Measurements from ENCODE around the gene MAP3K5.
"Not testable (repeated sequence)": the region's sequence is repeated elsewhere in the genome, so short reads cannot be mapped to it uniquely, and the experiment has no call there.

The MAP3K5 gene, protein sequence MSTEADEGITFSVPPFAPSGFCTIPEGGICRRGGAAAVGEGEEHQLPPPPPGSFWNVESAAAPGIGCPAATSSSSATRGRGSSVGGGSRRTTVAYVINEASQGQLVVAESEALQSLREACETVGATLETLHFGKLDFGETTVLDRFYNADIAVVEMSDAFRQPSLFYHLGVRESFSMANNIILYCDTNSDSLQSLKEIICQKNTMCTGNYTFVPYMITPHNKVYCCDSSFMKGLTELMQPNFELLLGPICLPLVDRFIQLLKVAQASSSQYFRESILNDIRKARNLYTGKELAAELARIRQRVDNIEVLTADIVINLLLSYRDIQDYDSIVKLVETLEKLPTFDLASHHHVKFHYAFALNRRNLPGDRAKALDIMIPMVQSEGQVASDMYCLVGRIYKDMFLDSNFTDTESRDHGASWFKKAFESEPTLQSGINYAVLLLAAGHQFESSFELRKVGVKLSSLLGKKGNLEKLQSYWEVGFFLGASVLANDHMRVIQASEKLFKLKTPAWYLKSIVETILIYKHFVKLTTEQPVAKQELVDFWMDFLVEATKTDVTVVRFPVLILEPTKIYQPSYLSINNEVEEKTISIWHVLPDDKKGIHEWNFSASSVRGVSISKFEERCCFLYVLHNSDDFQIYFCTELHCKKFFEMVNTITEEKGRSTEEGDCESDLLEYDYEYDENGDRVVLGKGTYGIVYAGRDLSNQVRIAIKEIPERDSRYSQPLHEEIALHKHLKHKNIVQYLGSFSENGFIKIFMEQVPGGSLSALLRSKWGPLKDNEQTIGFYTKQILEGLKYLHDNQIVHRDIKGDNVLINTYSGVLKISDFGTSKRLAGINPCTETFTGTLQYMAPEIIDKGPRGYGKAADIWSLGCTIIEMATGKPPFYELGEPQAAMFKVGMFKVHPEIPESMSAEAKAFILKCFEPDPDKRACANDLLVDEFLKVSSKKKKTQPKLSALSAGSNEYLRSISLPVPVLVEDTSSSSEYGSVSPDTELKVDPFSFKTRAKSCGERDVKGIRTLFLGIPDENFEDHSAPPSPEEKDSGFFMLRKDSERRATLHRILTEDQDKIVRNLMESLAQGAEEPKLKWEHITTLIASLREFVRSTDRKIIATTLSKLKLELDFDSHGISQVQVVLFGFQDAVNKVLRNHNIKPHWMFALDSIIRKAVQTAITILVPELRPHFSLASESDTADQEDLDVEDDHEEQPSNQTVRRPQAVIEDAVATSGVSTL (N-terminal part only)

DNA sequence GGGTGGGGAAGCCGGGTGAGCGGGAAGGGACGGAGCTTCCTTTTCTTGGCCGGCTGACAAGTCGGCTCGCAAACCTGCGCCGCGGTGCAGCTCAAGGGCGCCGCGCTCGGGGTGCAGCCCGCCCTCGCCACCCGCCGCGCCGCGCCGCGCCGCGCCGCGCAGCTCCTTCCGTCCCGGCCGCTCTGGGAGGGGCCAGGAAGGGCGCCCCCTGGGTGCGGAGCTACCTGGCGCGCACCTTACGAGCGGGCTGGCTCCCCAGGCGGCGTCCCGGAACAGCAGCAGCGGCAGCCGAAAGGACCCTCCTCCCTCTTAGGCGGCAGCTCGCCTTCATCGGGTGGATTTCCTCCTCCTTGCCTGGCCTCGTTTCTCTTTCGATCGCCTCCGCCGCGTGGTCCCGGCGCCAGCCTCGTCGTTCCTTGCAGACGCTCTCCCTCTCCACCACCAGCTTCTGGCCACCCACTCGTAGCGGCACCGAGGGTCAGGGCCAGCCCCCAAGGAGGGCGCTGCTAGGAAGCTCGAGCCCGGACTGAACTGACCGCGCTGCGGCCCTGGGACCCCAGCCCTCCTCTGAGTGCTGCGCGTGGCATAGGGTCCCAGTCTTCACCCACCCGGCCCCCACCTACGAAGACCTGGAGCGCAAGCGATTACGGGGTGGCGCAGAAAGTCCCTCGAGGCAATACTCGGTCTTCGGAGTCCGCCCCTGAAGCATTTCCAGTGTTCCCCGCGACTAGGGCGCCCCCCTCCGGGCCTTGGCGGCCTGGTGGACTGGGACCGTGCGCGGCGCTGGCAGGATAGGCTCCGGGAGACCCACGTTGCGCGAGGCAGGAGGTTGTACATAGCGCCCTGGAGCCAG, at the start of gene MAP3K5:
Gene MAP3K5 (minus strand): TSS at position 68 of the 853 bp plus-strand sequence. CDS start 320 bp downstream, outside the sequence.
- peak; percentile 97 for DNase-seq

DNA sequence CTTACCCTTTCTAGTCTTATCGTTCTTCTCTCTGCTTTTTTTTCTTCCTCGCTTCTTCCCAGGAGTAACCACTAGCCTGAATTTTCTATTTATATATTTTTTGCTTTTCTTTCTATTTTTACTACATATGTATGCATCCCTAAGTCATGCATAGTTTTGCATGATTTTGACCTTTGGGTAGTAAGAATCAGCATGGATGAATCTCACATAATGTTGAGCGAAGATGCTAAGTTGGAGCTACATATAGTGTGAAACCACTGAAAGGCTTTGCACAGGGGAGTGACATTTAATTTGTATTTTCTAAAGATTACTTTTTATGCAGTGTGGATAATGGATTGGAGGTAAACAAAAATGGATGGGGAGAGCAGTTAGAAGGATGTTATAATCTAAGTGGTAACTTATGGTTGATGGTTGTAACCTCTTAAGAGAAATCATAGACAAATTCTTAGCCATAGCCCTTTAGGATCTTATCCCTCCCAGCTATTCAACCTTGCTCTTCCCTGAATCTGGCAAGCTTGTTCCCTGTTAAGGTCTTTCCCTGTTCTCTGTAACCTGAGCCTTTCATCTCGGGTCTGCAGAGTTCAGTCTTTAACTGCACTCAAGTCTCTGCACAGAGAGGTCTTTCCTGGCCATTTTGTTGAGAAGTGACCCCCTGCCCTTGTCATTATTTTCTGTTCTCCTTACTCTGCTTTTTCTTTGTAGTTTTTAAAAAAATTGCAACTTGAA, 48.2 kb upstream of the MAP3K5 start:
- no peak for DNase-seq

DNA sequence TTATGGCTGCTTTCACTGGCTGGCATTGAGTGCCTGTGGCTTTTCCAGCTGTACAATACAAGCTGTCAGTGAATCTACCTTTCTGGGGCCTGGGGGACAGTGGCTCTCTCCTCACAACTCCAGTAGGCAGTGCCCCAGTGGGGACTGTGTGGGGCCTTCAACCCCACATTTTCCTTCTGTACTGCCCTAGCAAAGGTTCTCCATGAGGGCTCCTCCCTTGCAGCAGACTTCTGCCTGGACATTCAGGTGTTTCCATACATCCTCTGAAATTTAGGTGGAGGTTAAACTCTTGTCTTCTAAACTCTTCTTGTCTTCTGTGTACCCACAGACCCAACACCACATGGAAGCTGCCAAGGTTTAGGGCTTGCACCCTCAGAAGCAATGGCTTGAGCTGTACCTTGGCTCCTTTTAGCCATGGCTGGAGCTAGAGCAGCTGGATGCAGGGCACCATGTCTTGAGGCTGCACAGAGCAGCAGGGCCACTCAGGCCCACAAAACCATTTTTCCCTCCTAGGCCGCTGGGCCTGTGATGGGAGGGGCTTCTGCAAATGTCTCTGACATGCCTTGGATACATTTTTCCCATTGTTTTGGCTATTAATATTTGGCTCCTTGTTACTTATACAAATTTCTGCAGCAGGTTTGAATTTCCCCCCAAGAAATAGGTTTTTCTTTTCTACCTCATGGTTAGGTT, 39.7 kb upstream of the MAP3K5 start:
- peak; percentile 14 for DNase-seq

DNA sequence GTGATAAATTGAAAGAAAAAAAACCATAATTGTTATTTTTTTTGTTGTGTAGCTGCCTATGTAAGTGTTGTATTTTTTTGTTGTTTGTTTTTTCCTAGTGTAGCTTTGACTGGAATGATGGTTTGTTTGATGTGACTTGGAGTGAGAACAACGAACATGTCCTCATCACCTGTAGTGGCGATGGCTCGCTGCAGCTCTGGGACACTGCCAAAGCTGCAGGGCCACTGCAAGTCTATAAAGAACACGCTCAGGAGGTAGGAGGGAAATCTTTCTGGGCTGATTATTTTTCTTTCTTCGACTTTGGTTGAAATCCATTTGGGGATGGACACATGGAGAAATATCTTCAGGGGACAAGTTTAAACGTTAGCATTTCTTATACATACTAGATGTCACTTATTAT, 33.9 kb upstream of the MAP3K5 start:
- DNase-seq, result no peak

DNA sequence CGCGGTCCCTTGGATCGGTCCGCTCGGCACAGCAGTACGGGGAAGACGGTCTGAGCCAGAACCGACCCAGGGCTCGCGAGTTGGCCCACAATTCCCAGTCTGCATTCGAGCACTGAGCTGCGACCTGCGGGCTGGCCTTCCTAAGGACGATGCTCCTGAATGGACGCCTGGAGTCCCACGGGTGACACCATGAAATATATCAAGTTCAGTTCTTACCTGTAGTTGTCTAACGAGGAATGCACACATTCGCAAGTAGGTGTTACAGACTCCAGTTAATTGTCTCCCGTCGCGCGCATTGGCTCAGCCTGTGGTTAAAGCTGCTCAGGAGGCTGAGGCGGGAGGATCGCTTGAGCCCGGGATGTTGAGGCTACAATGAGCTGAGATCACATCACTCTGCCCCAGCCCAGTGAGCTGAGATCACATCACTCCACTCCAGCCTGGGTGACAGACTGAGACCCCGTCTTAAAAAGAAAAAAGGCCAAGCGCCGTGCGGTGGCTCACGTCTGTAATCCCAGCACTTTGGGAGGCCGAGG, 30.9 kb upstream of the MAP3K5 start:
- DNase-seq, result no peak

DNA sequence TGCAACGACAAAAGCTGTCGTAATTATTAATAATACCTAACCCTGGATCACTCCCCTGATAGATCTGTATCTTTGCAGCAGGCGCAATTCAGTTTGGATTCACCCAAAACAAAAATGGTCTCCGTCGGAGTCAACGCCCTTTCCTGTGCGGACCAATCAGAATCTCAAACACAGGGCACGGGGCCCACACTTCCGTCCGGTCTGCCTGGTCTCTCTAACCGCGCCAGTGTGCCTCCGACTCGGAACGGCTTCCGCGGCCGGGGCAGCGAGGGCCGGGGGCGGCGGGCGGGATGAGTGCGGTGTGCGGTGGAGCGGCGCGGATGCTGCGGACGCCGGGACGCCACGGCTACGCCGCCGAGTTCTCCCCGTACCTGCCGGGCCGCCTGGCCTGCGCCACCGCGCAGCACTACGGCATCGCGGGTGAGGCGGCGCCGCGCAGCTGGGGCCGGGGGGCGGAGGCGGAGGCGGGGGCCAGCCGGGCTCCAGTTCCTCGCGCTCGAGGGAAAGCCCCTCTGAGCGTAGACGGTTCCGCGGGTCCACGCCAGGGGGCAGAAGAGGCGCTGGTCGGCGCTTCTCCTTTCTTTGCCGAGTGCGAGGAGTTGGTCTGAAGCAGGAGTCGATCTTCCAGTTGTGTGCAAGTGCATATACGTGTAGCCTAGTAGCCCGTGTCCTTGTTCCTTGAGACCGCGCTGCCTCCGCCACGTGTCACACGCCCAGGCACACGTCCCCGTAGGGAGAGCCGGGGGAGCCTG, 30.3 kb upstream of the MAP3K5 start, which contains the start of gene PEX7:
Gene PEX7 (plus strand): TSS at position 217 of the 752 bp plus-strand sequence. CDS start 74 bp downstream, at position 291.
- DNase-seq, result peak; percentile 98

DNA sequence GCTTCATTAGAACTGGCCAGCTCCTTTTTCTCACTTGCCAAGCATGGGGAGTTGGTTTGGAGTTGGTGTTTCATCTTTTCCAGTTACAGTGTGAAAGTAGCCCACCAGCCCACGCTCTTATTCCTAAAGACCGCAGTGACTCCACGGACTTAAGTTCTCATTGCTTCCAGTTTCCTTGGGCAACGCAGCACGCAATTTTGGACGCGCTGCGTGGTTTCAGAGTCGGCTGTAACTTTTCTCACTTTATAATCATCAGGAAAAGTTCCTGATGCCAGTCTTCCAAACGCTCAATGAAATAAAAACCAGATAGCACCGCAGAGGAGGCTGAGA, 29.7 kb upstream of the MAP3K5 start:
- DNase-seq, result no peak

DNA sequence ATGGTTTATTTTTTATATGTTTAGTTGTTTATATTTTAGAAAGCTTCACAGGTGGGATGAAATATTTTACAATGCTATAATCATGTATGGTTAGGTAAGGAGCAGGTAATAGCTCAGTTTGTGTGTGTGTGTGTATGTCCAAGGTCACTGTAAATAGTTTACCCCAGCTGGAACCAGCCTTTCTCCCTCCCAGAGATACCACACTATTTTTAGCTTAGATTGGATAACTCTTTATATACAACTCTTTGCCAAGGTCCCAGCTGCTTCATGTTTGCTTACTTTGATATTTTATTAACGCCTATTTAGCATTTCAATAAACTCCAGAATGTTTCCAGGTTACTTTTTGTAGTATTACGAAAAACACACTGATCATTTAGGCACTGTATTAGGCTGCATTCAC, 28.3 kb upstream of the MAP3K5 start:
- DNase-seq, result no peak

DNA sequence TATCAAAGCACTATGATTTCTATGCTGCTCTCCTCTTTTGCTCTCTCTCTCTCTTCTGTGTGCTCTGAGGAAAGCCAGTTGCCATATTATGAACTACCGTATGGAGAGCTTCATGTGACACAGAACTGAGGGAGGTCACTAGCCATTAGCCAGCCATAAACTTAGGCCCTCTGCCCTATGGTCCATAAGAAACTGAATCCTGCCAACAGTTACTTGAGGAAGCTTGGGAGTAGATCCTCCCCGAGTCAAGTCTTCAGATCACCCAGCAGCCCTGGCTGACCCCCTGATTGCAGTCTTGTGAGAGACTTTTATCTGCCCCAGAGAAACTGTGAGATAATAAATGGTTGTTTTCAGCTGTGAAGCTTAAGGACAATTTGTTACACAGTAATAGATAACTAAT, 24.4 kb upstream of the MAP3K5 start:
- no peak for DNase-seq

DNA sequence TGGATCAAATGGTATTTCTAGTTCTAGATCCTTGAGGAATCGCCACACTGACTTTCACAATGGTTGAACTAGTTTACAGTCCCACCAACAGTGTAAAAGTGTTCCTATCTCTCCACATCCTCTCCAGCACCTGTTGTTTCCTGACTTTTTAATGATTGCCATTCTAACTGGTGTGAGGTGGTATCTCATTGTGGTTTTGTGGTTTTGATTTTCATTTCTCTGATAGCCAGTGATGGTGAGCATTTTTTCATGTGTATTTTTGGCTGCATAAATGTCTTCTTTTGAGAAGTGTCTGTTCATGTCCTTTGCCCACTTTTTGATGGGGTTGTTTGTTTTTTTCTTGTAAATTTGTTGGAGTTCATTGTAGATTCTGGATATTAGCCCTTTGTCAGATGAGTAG, 23.3 kb upstream of the MAP3K5 start:
- DNase-seq, result not testable (repeated sequence)

DNA sequence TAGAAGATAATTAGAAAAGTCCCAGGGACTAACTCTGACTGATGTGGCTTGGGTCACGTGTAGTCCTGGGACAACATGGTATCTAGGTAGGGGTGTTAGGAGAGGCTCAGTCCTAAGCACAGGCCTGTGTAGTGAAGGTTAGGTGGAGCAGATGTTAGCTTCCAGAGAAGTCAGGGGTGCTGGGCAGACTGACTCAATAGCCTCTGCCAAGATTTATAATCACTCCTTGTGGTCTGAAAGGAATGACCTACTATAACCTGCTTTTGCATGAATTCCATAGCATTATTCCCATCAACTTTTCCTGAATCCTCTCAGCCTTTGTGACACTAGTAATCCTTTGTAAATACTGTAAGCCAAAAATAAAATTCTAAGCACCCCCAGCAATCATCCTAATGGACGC, 19.9 kb upstream of the MAP3K5 start:
- DNase-seq, result no peak

DNA sequence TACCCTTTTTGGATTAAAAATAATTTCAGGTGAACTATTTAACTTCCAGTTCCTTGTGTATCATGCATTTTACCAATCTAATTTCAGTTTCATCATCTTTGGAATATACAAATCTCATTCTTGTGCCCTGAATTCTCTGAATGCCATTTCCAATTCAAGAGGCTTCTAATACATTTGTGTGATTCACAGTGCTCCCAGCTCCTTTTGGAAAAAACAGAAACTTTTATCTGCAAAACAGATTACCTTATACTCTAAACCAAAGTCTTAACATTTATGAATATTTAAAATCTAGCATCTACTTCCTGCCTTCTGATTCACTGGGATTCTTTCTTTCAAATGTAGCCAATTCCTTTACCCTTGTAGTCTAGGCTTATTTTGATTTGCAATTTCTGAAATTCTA, 19.0 kb upstream of the MAP3K5 start:
- no peak for DNase-seq

DNA sequence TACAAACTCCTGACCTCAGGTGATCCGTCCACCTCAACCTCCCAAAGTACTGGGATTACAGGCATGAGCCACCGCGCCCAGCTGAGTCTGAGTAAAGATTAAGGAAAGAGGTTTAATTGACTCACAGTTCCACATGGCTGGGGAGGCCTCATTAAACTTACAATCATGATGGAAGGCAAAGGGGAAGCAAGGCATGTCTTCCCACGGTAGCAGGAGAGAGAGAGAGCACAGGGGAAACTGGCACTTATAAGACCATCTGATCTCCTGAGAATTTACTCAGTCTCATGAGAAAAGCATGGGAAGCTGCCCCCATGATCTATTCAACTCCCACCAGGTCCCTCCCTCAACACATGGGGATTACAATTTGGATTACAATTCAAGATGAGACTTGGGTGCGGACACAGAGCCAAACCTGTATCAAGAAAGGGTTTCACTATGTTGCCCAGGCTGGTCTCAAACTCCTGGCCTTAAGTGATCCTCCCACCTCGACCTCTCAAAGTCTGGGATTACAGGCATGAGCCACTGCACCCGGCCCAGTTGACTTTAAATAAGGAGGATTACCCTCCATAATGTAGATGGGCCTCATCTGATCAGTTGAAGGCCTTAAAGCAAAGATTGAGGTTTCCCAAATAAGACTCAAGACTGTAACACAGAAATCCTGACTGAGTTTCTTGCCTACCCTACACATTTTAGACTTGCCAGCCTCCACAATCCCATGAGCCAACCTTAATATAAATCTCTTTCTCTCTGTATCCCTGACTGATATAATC, 17.0 kb upstream of the MAP3K5 start:
- no peak for DNase-seq

DNA sequence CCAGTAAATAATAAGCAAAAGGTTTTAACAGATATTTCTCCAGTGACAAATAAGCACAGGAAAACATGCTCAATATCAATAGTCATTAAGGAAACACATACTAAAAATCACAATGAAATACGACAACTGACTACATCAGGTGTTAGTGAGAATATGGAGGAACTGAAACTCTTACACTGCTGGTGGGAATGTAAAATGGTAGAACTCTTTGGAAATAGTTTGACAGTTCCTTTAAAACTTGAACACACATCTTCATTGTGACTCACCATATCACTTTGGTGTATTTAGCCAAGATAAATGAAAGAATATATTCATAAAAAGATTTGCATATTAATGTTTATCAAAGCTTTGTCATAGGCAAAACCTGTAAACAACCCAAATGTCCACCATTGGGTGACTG, 11.3 kb upstream of the MAP3K5 start:
- no peak for DNase-seq

DNA sequence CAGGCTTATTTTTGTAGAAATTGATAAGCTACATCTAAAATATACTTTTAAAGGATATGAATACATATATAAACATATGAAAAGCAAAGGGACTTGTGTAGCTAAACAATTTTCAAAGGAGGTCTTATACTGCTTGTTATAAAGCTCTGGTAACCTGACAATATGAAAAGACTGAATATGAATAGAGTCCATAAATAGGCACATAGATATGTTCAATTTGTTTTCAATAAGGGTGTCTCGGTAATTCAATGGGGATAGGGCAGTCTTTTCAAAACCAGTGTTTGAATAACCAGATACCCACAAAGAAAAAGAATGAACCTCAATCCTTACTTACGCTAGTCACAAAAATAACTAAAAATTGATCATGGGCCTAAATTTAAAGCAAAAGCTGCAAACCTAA, 9.3 kb upstream of the MAP3K5 start:
- DNase-seq, result no peak

DNA sequence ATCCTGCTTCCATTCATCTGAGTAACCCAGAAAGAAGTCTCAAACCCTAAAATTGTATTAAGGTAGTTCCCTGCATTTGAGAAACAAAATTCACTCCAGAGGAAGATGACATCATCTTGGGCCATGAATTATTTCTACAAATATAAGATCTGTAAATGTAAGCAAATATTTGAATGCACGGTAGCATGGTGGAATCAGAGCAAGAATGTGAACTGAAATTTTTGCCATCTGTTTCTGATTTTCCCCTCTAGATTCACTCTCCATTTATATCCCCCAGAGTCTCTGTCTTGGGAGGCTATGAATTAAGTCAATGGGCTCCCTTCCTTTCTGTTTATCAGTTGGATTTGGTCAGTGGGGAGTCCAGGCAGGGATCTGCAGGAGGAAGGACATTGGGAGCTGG, 5.8 kb upstream of the MAP3K5 start:
- no peak for DNase-seq

DNA sequence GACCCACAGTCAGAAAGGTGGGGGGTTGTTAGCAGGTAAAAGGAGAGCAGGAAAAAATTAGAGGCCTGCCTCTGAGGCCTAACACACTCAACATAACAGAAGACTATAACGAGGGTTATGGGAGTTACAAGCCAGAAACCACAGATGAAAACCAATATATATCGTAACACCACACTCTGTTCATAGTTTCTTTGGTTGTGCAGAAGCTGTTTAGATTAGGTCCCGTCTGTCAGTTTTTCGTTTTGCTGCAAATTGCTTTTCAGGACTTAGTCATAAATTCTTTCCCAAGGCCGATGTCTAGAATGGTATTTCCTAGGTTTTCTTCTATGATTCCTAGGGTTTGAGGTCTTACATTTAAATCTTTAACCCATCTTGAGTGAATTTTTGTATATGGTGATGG, 3.7 kb upstream of the MAP3K5 start:
- no peak for DNase-seq

DNA sequence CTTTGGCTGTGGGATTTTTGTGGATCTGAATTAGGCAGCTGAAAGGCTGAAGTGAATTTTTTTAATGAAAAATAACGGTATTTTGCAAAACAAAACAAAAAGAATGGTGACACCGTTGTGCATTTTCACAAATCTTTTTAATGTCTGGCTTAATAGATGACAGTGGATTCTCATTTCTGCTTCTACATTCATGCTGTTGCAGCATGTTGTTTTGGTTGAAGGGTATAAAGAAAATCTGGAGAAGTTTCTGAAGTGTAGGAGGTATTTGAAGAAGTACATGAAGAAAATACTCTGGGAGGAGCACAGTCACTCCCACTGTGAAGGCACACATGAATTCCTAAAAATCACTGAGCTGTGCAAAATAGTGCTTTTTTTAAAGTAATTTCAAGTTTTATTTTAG, 3.1 kb upstream of the MAP3K5 start:
- DNase-seq, result no peak

DNA sequence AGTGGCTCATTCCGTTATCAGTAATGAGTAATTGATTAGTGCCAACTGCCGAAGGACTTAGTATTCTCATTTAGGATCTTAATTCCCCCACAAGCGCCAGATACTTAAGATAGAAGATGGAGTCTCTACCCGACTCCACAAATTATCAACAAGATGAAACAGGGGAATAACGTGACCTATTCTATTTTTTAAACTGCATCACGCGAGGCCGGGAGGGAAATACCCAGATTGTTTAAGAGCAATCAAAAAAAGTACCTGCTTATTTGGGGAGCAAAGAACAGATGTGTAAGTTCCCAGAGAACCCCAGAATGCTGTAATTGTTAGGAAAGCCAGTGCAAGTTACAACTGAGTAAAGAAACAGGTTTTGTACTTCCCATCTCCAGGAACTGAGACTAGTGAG, 1.1 kb upstream of the MAP3K5 start:
- DNase-seq, result no peak
